ENCODE measurements around the gene GCN1.
"Not testable (repeated sequence)": the region's sequence is repeated elsewhere in the genome, so short reads cannot be mapped to it uniquely, and the experiment has no call there.

The GCN1 gene, protein sequence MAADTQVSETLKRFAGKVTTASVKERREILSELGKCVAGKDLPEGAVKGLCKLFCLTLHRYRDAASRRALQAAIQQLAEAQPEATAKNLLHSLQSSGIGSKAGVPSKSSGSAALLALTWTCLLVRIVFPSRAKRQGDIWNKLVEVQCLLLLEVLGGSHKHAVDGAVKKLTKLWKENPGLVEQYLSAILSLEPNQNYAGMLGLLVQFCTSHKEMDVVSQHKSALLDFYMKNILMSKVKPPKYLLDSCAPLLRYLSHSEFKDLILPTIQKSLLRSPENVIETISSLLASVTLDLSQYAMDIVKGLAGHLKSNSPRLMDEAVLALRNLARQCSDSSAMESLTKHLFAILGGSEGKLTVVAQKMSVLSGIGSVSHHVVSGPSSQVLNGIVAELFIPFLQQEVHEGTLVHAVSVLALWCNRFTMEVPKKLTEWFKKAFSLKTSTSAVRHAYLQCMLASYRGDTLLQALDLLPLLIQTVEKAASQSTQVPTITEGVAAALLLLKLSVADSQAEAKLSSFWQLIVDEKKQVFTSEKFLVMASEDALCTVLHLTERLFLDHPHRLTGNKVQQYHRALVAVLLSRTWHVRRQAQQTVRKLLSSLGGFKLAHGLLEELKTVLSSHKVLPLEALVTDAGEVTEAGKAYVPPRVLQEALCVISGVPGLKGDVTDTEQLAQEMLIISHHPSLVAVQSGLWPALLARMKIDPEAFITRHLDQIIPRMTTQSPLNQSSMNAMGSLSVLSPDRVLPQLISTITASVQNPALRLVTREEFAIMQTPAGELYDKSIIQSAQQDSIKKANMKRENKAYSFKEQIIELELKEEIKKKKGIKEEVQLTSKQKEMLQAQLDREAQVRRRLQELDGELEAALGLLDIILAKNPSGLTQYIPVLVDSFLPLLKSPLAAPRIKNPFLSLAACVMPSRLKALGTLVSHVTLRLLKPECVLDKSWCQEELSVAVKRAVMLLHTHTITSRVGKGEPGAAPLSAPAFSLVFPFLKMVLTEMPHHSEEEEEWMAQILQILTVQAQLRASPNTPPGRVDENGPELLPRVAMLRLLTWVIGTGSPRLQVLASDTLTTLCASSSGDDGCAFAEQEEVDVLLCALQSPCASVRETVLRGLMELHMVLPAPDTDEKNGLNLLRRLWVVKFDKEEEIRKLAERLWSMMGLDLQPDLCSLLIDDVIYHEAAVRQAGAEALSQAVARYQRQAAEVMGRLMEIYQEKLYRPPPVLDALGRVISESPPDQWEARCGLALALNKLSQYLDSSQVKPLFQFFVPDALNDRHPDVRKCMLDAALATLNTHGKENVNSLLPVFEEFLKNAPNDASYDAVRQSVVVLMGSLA (N-terminal part only)

DNA sequence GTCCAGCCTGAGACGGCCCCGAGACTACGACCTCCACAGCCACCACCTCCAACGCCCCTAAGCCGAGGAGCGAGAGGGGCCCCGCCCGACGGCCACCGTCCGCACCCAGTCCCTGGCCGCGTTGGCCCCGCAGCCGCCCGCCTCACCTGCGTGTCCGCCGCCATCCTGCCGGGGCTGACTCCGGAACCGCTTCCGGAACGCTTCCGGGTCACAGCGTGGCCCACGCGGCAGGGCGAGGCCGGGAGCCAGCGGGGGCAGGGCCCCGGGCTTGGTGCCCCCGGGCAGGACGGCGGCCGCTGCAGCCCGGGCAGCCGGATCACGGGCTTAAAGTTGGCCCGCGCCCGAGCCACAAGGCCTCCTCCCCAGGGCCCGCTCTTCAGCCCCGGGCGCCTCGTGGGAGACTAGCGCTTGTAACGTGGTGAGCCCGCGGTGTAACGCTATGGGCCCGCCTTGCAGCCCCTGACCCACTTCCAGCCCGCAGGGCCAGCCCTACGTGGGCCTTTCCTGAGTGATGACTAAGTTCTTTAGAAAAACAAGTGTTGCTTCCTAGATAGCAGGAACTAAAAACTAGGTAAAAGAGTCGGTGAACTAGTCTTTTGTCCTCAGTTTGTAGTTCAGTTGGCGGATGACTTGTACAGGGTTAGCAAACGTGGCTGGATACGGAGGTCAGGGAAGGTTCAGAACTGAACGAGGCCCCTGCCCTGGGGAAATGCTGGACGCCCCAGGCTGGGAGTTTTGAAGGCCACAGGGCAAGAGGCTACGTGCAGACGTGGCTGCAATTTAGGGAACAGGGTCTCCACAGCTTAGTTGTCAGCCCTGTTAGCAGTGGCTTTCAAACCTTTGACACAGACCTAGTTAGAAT lies at the start of gene GCN1:
TSS of gene GCN1 (minus strand) at position 182 of the 862 bp plus-strand sequence. CDS start at position 164, 18 bp downstream.
- DNase-seq (ENCODE audit: low read depth in 2 of 3, low spot score in 1 of 3) = peak; percentile 75 to 84 (median 84)

DNA sequence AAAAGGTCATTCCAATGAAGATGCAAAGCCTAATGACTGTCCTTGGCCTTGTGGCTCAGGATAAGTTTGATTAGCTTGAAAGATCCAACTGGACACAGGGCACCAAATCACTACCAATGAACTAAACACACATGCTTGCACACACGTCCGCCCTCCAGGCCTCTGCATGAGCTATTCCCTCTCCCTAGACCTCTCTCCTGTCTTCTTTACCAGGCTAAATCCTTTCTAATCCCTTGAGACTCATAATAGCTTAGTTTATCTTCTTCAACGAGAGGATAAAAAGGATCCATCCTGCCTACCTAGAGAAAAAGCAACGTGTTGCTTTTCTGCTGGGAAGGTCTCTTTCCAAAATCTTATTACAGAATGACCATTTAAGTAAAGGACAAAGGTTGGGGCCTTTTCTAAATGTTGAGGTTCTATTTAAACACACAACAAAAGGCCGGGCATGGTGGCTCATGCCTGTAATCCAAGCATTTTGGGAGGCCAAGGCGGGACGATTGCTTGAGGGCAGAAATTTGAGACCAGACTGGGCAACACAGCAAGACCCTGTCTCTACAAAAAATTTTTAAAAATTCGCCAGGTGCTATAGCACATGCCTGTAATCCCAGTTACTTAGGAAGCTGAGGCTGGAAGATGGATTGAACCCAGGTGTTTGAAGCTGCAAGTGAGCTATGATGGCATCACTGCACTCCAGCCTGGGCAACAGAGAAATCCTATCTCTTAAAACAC lies 48.6 kb upstream of the GCN1 start:
- no peak for DNase-seq (ENCODE audit: low read depth in 2 of 3, low spot score in 1 of 3)

DNA sequence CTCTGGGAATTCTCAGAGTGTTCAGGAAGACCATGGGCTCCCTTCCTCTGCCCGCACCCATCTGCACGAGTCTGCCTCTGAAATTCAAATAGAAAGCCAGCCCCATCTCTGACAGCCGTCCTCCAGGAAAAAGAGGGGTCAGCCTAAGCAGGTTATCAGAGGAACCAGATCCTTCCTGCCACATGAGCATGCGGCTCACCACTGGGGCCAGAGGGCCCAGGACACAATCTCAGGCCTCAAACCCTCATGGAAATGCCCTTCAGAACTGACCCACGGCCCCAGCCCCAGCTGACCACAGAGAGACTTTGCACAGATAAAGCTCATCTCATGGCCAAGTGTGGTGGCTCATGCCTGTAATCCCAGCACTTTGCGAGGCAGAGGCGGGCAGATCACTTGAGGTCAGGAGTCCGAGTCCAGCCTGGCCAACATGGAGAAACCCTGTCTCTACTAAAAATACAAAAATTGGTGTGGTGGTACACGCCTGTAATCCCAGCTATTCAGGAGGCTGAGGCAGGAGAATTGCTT lies 47.8 kb upstream of the GCN1 start:
- DNase-seq (ENCODE audit: low read depth in 2 of 3, low spot score in 1 of 3) = no peak

- no peak for DNase-seq (ENCODE audit: low read depth in 2 of 3, low spot score in 1 of 3)
Observed at GRCh38 chr12:120241561-120242274, 47.2 kb upstream of the GCN1 start.

GRCh38 chr12:120240495-120240833 lies 45.9 kb upstream of the GCN1 start:
- no peak for DNase-seq (ENCODE audit: low read depth in 2 of 3, low spot score in 1 of 3)

- DNase-seq (ENCODE audit: low read depth in 2 of 3, low spot score in 1 of 3) = no peak
Observed at GRCh38 chr12:120239776-120240494, 45.4 kb upstream of the GCN1 start.

GRCh38 chr12:120238839-120239445 lies 44.4 kb upstream of the GCN1 start:
- no peak for DNase-seq (ENCODE audit: low read depth in 2 of 3, low spot score in 1 of 3)

GRCh38 chr12:120238217-120238616 lies 43.7 kb upstream of the GCN1 start:
- DNase-seq (ENCODE audit: low read depth in 2 of 3, low spot score in 1 of 3) = no peak

DNA sequence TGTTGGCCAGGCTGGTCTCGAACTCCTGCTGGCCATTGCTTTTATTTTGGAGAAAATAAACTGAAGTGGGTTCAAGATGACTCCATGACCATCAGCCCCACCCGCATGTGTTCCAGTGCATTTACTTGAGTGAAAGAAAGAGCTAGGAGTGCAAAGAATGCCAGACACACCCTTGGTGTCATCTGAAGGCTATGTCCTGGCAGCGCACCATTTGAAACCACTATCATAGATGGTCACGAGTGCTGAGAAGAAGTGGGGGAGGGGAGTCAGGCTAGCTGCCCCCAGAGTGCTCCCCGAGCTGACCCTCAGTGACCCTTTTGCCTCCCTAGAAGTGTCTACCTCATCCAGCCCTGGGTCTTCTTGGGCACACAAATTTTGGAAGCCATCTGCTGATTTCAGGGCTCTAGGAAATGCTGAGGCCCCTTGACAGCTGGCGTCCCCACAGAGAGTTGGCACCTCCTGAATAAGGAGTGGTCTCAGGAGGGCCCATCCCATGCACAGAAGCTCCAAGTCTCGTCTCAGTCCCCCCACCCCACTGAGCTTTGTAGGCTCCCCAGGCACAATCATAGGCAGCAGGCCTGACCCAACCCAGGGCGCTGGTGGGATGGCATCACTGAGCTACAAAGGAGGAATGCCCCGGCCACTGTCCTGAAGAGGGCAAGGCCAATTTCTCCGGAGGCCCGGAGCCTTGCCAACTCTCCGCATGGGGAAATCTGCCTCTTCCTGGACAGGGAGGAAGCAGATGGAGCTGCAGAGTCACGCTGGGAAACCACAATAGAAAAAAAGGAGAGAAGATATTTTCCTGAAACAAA lies 43.1 kb upstream of the GCN1 start:
- no peak for DNase-seq (ENCODE audit: low read depth in 2 of 3, low spot score in 1 of 3)

DNA sequence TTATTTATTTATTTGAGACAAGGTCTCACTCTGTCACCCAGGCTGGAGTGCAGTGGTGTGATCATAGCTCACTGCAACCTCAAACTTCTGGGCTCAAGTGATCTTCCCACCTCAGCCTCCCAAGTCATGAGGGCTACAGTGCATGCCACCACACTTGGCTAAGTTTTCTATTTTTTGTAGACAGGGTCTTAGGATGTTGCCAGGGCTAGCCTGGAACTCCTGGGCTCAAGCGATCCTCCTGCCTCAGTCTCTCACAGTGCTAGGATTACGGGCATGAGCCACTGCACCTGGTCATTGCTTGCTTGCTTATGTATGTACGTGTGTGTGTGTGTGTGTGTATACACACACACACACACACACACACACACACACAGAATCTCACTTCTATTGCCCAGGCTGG lies 42.3 kb upstream of the GCN1 start:
- DNase-seq (ENCODE audit: low read depth in 2 of 3, low spot score in 1 of 3) = not testable (repeated sequence)

GRCh38 chr12:120235369-120236323 lies 41.1 kb upstream of the GCN1 start:
- DNase-seq (ENCODE audit: low read depth in 2 of 3, low spot score in 1 of 3) = no peak

- DNase-seq (ENCODE audit: low read depth in 2 of 3, low spot score in 1 of 3) = no peak
Observed at GRCh38 chr12:120234643-120235368, 40.3 kb upstream of the GCN1 start.

DNA sequence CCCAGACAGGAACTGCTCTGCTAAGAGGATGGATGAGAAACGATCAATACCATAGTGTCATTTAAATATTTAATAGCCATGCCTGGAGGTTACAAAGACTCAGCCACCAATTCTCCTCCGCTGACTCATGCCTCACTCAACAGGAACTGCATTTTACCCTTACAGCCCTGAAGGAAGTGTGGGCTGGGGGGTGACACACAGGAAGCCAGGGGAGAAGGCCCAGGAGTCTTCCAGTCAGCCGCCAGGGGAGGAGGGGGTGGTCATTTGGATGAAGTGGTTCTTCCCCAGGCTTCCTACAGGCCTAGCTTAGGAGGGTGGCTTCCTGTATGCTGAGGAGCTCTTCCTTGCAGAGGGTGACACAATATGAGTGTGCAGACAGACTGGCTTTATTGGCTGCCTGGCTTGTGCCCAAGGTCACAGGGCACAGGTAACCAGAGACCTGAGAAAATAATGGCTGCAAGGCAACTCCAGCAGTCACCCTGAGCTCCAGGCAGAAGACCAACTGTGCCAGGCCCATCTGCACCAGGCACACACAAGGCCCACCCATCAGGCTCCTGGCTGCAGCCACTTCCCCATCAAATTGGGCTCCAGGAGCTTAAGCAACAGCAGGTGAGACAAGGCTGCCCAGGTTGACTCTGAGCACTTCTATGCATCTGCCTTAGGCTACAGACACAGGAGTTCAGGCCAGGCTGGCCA lies 36.9 kb upstream of the GCN1 start:
- DNase-seq (ENCODE audit: low read depth in 2 of 3, low spot score in 1 of 3) = peak; percentile 69 to 84 (median 75)

- no peak for DNase-seq (ENCODE audit: low read depth in 2 of 3, low spot score in 1 of 3)
Observed at GRCh38 chr12:120230974-120231315, 36.4 kb upstream of the GCN1 start.
